Duodenal mucosa (tissue), 2 donors: ENCODE data around the gene NPAS3.
A peak's percentile ranks its signal among the peaks of the same experiment; 100 is the strongest.

Source experiments
- H3K27ac ChIP-seq: one replicate; pipeline ENCODE4 v1.7.0; 2013; ENCODE audit warnings: low read depth, low read length
- H3K27me3 ChIP-seq, 2 donors: one replicate each; pipeline ENCODE4 v1.7.0; 2013; ENCODE audit warnings: low read length in 2 of 2, control low read depth in 1 of 2; ENCODE audit not compliant: insufficient read depth in 2 of 2, control insufficient read depth in 1 of 2
- H3K36me3 ChIP-seq, 2 donors: one replicate each; pipeline ENCODE4 v1.7.0; 2013; ENCODE audit warnings: low read length in 2 of 2, control low read depth in 1 of 2; ENCODE audit not compliant: insufficient read depth in 2 of 2, control insufficient read depth in 1 of 2
- H3K4me1 ChIP-seq, 2 donors: one replicate each; pipeline ENCODE4 v1.7.0; 2013; ENCODE audit warnings: low read length in 2 of 2, control low read depth in 1 of 2; ENCODE audit not compliant: insufficient read depth in 2 of 2, control insufficient read depth in 1 of 2
- H3K4me3 ChIP-seq, 2 donors: one replicate each; pipeline ENCODE4 v1.7.0; 2013; ENCODE audit warnings: low read length in 2 of 2, low read depth in 1 of 2
- H3K9ac ChIP-seq, 2 donors: one replicate each; pipeline ENCODE4 v1.7.0; 2013; ENCODE audit warnings: low read length in 2 of 2, low read depth in 1 of 2
- H3K9me3 ChIP-seq, 2 donors: one replicate each; pipeline ENCODE4 v1.7.0; 2013; ENCODE audit warnings: low read length in 2 of 2, control low read depth in 1 of 2; ENCODE audit not compliant: control insufficient read depth in 1 of 2

Gene NPAS3

GRCh38 chr14:32920696-32921276, 17.9 kb upstream of the NPAS3 start:
- Histone ChIP-seq H3K4me3 (no peak overlapping the region), H3K4me1 (no peaks in the 10 kb centered on the region)

GRCh38 chr14:32925439-32925838, 13.2 kb upstream of the NPAS3 start:
- H3K27me3 ChIP-seq = no peaks in the 10 kb centered on the region
- no peaks in the 10 kb centered on the region for H3K9me3 ChIP-seq
- H3K27ac ChIP-seq = no peak overlapping the region
- no peaks in the 10 kb centered on the region for H3K36me3 ChIP-seq
- no peaks in the 10 kb centered on the region for H3K4me1 ChIP-seq
- H3K9ac ChIP-seq = no peak overlapping the region
- no peak overlapping the region for H3K4me3 ChIP-seq

More at GRCh38 chr14:32920696-32921276, 17.9 kb upstream of the NPAS3 start:
- Histone ChIP-seq H3K9me3 (no peaks in the 10 kb centered on the region), H3K27ac (no peak overlapping the region), H3K9ac (no peak overlapping the region), H3K36me3 (no peaks in the 10 kb centered on the region), H3K27me3 (no peaks in the 10 kb centered on the region)

- H3K4me1 ChIP-seq = peaks cover 5 to 16% of the 10 kb centered on the region in 2 donors
- no peaks in the 10 kb centered on the region for H3K36me3 ChIP-seq
- no peak overlapping the region for H3K9ac ChIP-seq
- H3K27me3 ChIP-seq = peaks cover 37 to 51% of the 10 kb centered on the region in 2 donors
- no peaks in the 10 kb centered on the region for H3K9me3 ChIP-seq
- H3K4me3 ChIP-seq = no peak overlapping the region
- no peak overlapping the region for H3K27ac ChIP-seq
Observed at GRCh38 chr14:32932302-32932913, 6.3 kb upstream of the NPAS3 start.

- Histone ChIP-seq H3K36me3 (no peaks in the 10 kb centered on the region), H3K27me3 (peaks cover 43 to 58% of the 10 kb centered on the region in 2 donors), H3K9ac (no peak overlapping the region), H3K4me1 (peaks cover 5 to 18% of the 10 kb centered on the region in 2 donors), H3K4me3 (peak overlapping the region in 1 of 2 donors; percentile 58), H3K9me3 (no peaks in the 10 kb centered on the region), H3K27ac (no peak overlapping the region)
Observed at GRCh38 chr14:32932914-32933628, 5.6 kb upstream of the NPAS3 start.

- Histone ChIP-seq H3K4me3 (peak overlapping the region; percentile 56 to 58), H3K36me3 (no peaks in the 10 kb centered on the region), H3K27ac (no peak overlapping the region), H3K9me3 (no peaks in the 10 kb centered on the region), H3K27me3 (peaks cover 44 to 59% of the 10 kb centered on the region in 2 donors), H3K9ac (no peak overlapping the region), H3K4me1 (peaks cover 5 to 20% of the 10 kb centered on the region in 2 donors)
Observed at GRCh38 chr14:32933629-32934072, 5.0 kb upstream of the NPAS3 start.

GRCh38 chr14:32934073-32934880, 4.4 kb upstream of the NPAS3 start:
- H3K27ac ChIP-seq = no peak overlapping the region

GRCh38 chr14:32934881-32935633, 3.6 kb upstream of the NPAS3 start:
- Histone ChIP-seq H3K4me1 (peaks cover 5 to 22% of the 10 kb centered on the region in 2 donors), H3K36me3 (no peaks in the 10 kb centered on the region), H3K27ac (no peak overlapping the region), H3K27me3 (peaks cover 47 to 63% of the 10 kb centered on the region in 2 donors), H3K9ac (no peak overlapping the region), H3K9me3 (no peaks in the 10 kb centered on the region), H3K4me3 (peak overlapping the region in 1 of 2 donors; percentile 40)

More at GRCh38 chr14:32934073-32934880, 4.4 kb upstream of the NPAS3 start:
- no peaks in the 10 kb centered on the region for H3K9me3 ChIP-seq
- H3K9ac ChIP-seq = no peak overlapping the region
- H3K4me3 ChIP-seq = peak overlapping the region; percentile 56 to 58
- H3K27me3 ChIP-seq = peaks cover 44 to 59% of the 10 kb centered on the region in 2 donors
- H3K36me3 ChIP-seq = no peaks in the 10 kb centered on the region
- peaks cover 5 to 20% of the 10 kb centered on the region in 2 donors for H3K4me1 ChIP-seq

GRCh38 chr14:32939254-32940065, 781 bp downstream of the NPAS3 start:
- peak overlapping the region; percentile 63 for H3K27ac ChIP-seq
- H3K9me3 ChIP-seq = no peaks in the 10 kb centered on the region
- peaks cover 24 to 53% of the 10 kb centered on the region in 2 donors for H3K27me3 ChIP-seq
- H3K4me3 ChIP-seq = peak overlapping the region; percentile 6 to 57
- H3K36me3 ChIP-seq = no peaks in the 10 kb centered on the region
- peaks cover 5 to 15% of the 10 kb centered on the region in 2 donors for H3K4me1 ChIP-seq
- H3K9ac ChIP-seq = peak overlapping the region in 1 of 2 donors; percentile 14
